HepG2 (cell line): Measurements from ENCODE around the gene KLHL3. TPM values are rescaled to one million over a fixed set of nuclear protein-coding genes. Genes with fewer than 3 reads are reported as not detected.
A peak's percentile ranks its signal among the peaks of the same experiment; 100 is the strongest.

ENCODE experiments used
- ARID2 ChIP-seq: sonication (generic); formaldehyde crosslinking; IDR thresholded peaks from 2 replicates; pipeline ENCODE4 v1.8.1; 2022; ENCODE audit warnings: mild to moderate bottlenecking, missing genetic modification reagents, borderline replicate concordance
- CHD2 ChIP-seq: IDR thresholded peaks from 2 replicates; pipeline ENCODE4 v1.6.1; 2011; ENCODE audit warnings: low read depth, low read length, improper control_type of control experiment
- E2F5 ChIP-seq: sonication (generic); formaldehyde crosslinking; conservative IDR thresholded peaks from 2 replicates; pipeline ENCODE4 v1.4.0; 2020; ENCODE audit warnings: missing genetic modification reagents
- ELK4 ChIP-seq: sonication (generic); formaldehyde crosslinking; IDR thresholded peaks from 2 replicates; pipeline ENCODE4 v1.9.0; 2021; ENCODE audit warnings: missing genetic modification reagents, borderline replicate concordance
- FOSL2 ChIP-seq: sonication (generic); formaldehyde crosslinking; IDR thresholded peaks from 2 replicates; pipeline ENCODE4 v1.4.0; 2020; ENCODE audit warnings: missing genetic modification reagents
- PHF8 ChIP-seq: sonication (generic); formaldehyde crosslinking; IDR thresholded peaks from 2 replicates; pipeline ENCODE4 v1.5.0; 2020; ENCODE audit warnings: missing genetic modification reagents
- POLR2G ChIP-seq: fragments of 200-400 bp; formaldehyde crosslinking; IDR thresholded peaks from 2 replicates; pipeline ENCODE4 v1.6.1; 2018; ENCODE audit warnings: mild to moderate bottlenecking, low read depth, low read length, moderate library complexity
- REST ChIP-seq, 2 experiments: IDR thresholded peaks; 2 replicates each; pipeline ENCODE4 v1.6.1; 2011 to 2012; ENCODE audit warnings: low read length in 2 of 2, borderline replicate concordance in 1 of 2, low read depth in 1 of 2, mild to moderate bottlenecking in 1 of 2, moderate library complexity in 1 of 2
- ZBTB20 ChIP-seq: sonication (generic); formaldehyde crosslinking; IDR thresholded peaks from 2 replicates; pipeline ENCODE4 v1.8.1; 2023; ENCODE audit warnings: missing genetic modification reagents, low read depth, mild to moderate bottlenecking, borderline replicate concordance
- ZEB1 ChIP-seq: IDR thresholded peaks from 2 replicates; pipeline ENCODE4 v1.6.1; 2012; ENCODE audit warnings: mild to moderate bottlenecking, low read depth, inconsistent platforms; ENCODE audit not compliant: insufficient replicate concordance
- ZNF160 ChIP-seq: sonication (generic); formaldehyde crosslinking; IDR thresholded peaks from 2 replicates; pipeline ENCODE4 v1.8.0; 2022; ENCODE audit warnings: mild to moderate bottlenecking, inconsistent platforms, missing genetic modification reagents
- ZNF20 ChIP-seq: sonication (generic); formaldehyde crosslinking; IDR thresholded peaks from 2 replicates; pipeline ENCODE4 v1.4.0; 2020; ENCODE audit warnings: mild to moderate bottlenecking, moderate library complexity, missing genetic modification reagents
- ZNF281 ChIP-seq: sonication (generic); formaldehyde crosslinking; IDR thresholded peaks from 2 replicates; pipeline ENCODE4 v1.4.0; 2020; ENCODE audit warnings: missing genetic modification reagents, borderline replicate concordance
- ZNF30 ChIP-seq: sonication (generic); formaldehyde crosslinking; IDR thresholded peaks from 2 replicates; pipeline ENCODE4 v1.5.0; 2020; ENCODE audit warnings: mild to moderate bottlenecking, missing genetic modification reagents
- ZNF414 ChIP-seq: sonication (generic); formaldehyde crosslinking; IDR thresholded peaks from 2 replicates; pipeline ENCODE4 v1.5.0; 2020; ENCODE audit warnings: missing genetic modification reagents
- ZNF451 ChIP-seq: sonication (generic); formaldehyde crosslinking; IDR thresholded peaks from 2 replicates; pipeline ENCODE4 v1.5.0; 2020; ENCODE audit warnings: mild to moderate bottlenecking, missing genetic modification reagents
- ZNF761 ChIP-seq: sonication (generic); formaldehyde crosslinking; conservative IDR thresholded peaks from 2 replicates; pipeline ENCODE4 v1.4.0; 2020; ENCODE audit warnings: mild to moderate bottlenecking, missing genetic modification reagents
- ZNF772 ChIP-seq: sonication (generic); formaldehyde crosslinking; IDR thresholded peaks from 2 replicates; pipeline ENCODE4 v1.5.0; 2020; ENCODE audit warnings: mild to moderate bottlenecking, missing genetic modification reagents
- ZNF841 ChIP-seq: sonication (generic); formaldehyde crosslinking; IDR thresholded peaks from 2 replicates; pipeline ENCODE4 v1.8.1; 2023; ENCODE audit warnings: missing genetic modification reagents, borderline replicate concordance
- polyA plus RNA-seq, 8 experiments: library from polyadenylated mRNA; depleted of rRNA in 3 of 8; stranded (reverse) in 7 of 8; unstranded in 1 of 8; fragments of >200 nt; fragmentation: Illumina TruSeq in 4 of 8; extraction: Trizol in 4 of 8; gene quantifications; 2 replicates each; pipeline versions ENCODE4 v1.2.1 to v1.2.3, GENCODE V29; 2011 to 2016; ENCODE audit warnings: low read depth in 4 of 8, missing spikeins in 1 of 8, mixed read lengths in 1 of 8; ENCODE audit not compliant: insufficient read depth in 1 of 8
- total RNA-seq, 5 experiments: library from RNA; depleted of rRNA; stranded (reverse); fragments of >200 nt; fragmentation: Illumina TruSeq; extraction: Trizol; gene quantifications; 2 replicates each; pipeline ENCODE4 v1.2.3, GENCODE V29; 2016; ENCODE audit warnings: low read depth in 1 of 5

The KLHL3 gene
- total and polyA plus RNA-seq, 2 of the 13 experiments (the other 11 are each of a cell fraction or from before 2014, with no cell fraction given) = 0.02 to 0.08 TPM

- TF ChIP-seq ZNF281 (CRISPR knock-in tag) (peak; percentile 21; the same call in 1 of the 2 replicates), ZNF761 (peak; percentile 67; the same call in 1 of the 2 replicates), ARID2 (CRISPR knock-in tag) (peak; percentile 66; the same call in 1 of the 2 replicates), ZNF20 (CRISPR knock-in tag) (peak; percentile 50; the same call in 1 of the 2 replicates), ZNF841 (peak; percentile 86; the same call in 1 of the 2 replicates), ZNF451 (CRISPR knock-in tag) (peak; percentile 82), REST (IDR thresholded peaks at IDR 0.05; ENCODE audit: borderline replicate concordance in 1 of 2, low read depth in 1 of 2, low read length in 2 of 2) (peak in 1 of 2 experiments; percentile 58; a peak in 1 of 4 replicates), POLR2G (peak; percentile 88), FOSL2 (peak; percentile 34; the same call in 1 of the 2 replicates), ZNF30 (CRISPR knock-in tag) (no peak), ZNF772 (CRISPR knock-in tag) (peak; percentile 82), ZEB1 (no peak), CHD2 (no peak), ZBTB20 (CRISPR knock-in tag) (peak; percentile 43; the same call in 1 of the 2 replicates), ZNF414 (CRISPR knock-in tag) (peak; percentile 59; the same call in 1 of the 2 replicates), E2F5 (CRISPR knock-in tag) (peak; percentile 93), ELK4 (CRISPR knock-in tag) (peak; percentile 25; the same call in 1 of the 2 replicates), PHF8 (CRISPR knock-in tag) (peak; percentile 76), ZNF160 (CRISPR knock-in tag) (peak; percentile 27; the same call in 1 of the 2 replicates)
Observed at GRCh38 chr5:137754188-137754960, 18.5 kb upstream of the KLHL3 start, which contains the start of gene HNRNPA0 (continued).
